WTC11 (cell line): ENCODE data around the gene ANKRD66. TPM values are rescaled to one million over a fixed set of nuclear protein-coding genes. Genes with fewer than 3 reads are reported as not detected.

Experiments
- ATAC-seq: fragments of 200-7000 bp; cut with Tn5 transposase; 2 replicates; pipeline ENCODE4 v1.10.0; 2021; ENCODE audit warnings: mild to moderate bottlenecking, moderate library complexity
- CTCF ChIA-PET: fragments of 300-600 bp; sonication (Branson Sonifier 250); formaldehyde crosslinking; loops from one replicate; lab custom pipeline; 2021; ENCODE audit warnings: antibody characterized with exemption; lab: Charles Lee
- POLR2A ChIA-PET: fragments of 350-600 bp; sonication (Branson Sonifier 250); formaldehyde crosslinking; loops from one replicate; lab custom pipeline; 2021; ENCODE audit warnings: antibody characterized with exemption; lab: Charles Lee
- DNase-seq: peaks from one replicate; pipeline ENCODE4 v3.0.0; 2021; ENCODE audit warnings: low spot score
- H3K27ac Mint-ChIP-seq: 2 replicates; pipeline ENCODE4 v1.8.0; 2021; ENCODE audit warnings: mixed read lengths
- H3K27me3 Mint-ChIP-seq: 2 replicates; pipeline ENCODE4 v1.8.0; 2021; ENCODE audit warnings: low read depth, mild to moderate bottlenecking, moderate library complexity, mixed read lengths
- H3K36me3 Mint-ChIP-seq: 2 replicates; pipeline ENCODE4 v1.8.0; 2021; ENCODE audit warnings: mixed read lengths
- H3K4me1 Mint-ChIP-seq: 2 replicates; pipeline ENCODE4 v1.8.0; 2022; ENCODE audit warnings: mixed read lengths
- H3K4me3 Mint-ChIP-seq: 2 replicates; pipeline ENCODE4 v1.8.0; 2021; ENCODE audit warnings: mild to moderate bottlenecking, moderate library complexity, mixed read lengths
- H3K9me3 Mint-ChIP-seq: 2 replicates; pipeline ENCODE4 v1.8.0; 2021; ENCODE audit warnings: mixed read lengths
- ELF4 ChIP-seq: sonication (generic); formaldehyde crosslinking; IDR thresholded peaks from 2 replicates; pipeline ENCODE4 v1.8.1; 2022; ENCODE audit warnings: low read depth, mild to moderate bottlenecking, moderate library complexity, missing genetic modification reagents
- ERG ChIP-seq: fragments of 250-450 bp; sonication (Bioruptor Pico); IDR thresholded peaks from 2 replicates; pipeline ENCODE4 v1.8.0; 2021; ENCODE audit warnings: mild to moderate bottlenecking
- IRF2 ChIP-seq: sonication (generic); formaldehyde crosslinking; IDR thresholded peaks from 2 replicates; pipeline ENCODE4 v1.8.0; 2022; ENCODE audit warnings: low read depth, missing genetic modification reagents, borderline replicate concordance
- MAX ChIP-seq: sonication (generic); formaldehyde crosslinking; IDR thresholded peaks from 2 replicates; pipeline ENCODE4 v1.8.0; 2022; ENCODE audit warnings: mild to moderate bottlenecking, missing genetic modification reagents
- MXD4 ChIP-seq: fragments of 250-450 bp; sonication (Bioruptor Pico); IDR thresholded peaks from 2 replicates; pipeline ENCODE4 v1.8.0; 2021; ENCODE audit warnings: mild to moderate bottlenecking, moderate library complexity, borderline replicate concordance
- NFE2L1 ChIP-seq: sonication (generic); formaldehyde crosslinking; IDR thresholded peaks from 2 replicates; pipeline ENCODE4 v1.8.1; 2023; ENCODE audit warnings: missing genetic modification reagents
- SOX15 ChIP-seq: fragments of 250-450 bp; sonication (Bioruptor Pico); IDR thresholded peaks from 2 replicates; pipeline ENCODE4 v1.9.0; 2021; ENCODE audit warnings: mild to moderate bottlenecking
- TP53 ChIP-seq: sonication (generic); formaldehyde crosslinking; IDR thresholded peaks from 2 replicates; pipeline ENCODE4 v1.8.1; 2023; ENCODE audit warnings: mild to moderate bottlenecking, missing genetic modification reagents
- ZBTB21 ChIP-seq: sonication (generic); formaldehyde crosslinking; IDR thresholded peaks from 2 replicates; pipeline ENCODE4 v1.8.1; 2023; ENCODE audit warnings: mild to moderate bottlenecking, missing genetic modification reagents, borderline replicate concordance
- ZBTB43 ChIP-seq: sonication (generic); formaldehyde crosslinking; IDR thresholded peaks from 2 replicates; pipeline ENCODE4 v1.8.1; 2023; ENCODE audit warnings: mild to moderate bottlenecking, missing genetic modification reagents
- ZNF396 ChIP-seq: fragments of 250-450 bp; sonication (Bioruptor Pico); IDR thresholded peaks from 2 replicates; pipeline ENCODE4 v1.8.0; 2021; ENCODE audit warnings: mild to moderate bottlenecking, moderate library complexity, borderline replicate concordance
- ZNF425 ChIP-seq: fragments of 250-450 bp; sonication (Bioruptor Pico); conservative IDR thresholded peaks from 2 replicates; pipeline ENCODE4 v1.9.0; 2021; ENCODE audit warnings: mild to moderate bottlenecking
- total RNA-seq: library from RNA; stranded (reverse); gene quantifications from 3 replicates; pipeline ENCODE4 v1.2.3, GENCODE V29; 2021
- TF ChIP-seq, protein P1 (sequence below): sonication (generic); formaldehyde crosslinking; IDR thresholded peaks from 2 replicates; pipeline ENCODE4 v1.8.1; 2023; ENCODE audit warnings: mild to moderate bottlenecking, missing genetic modification reagents, moderate library complexity
- TF ChIP-seq, protein P2 (sequence below): sonication (generic); formaldehyde crosslinking; IDR thresholded peaks from 2 replicates; pipeline ENCODE4 v1.8.1; 2022; ENCODE audit warnings: missing genetic modification reagents, borderline replicate concordance
- TF ChIP-seq, protein P3 (sequence below): sonication (generic); formaldehyde crosslinking; IDR thresholded peaks from 2 replicates; pipeline ENCODE4 v1.8.1; 2023; ENCODE audit warnings: mild to moderate bottlenecking, missing genetic modification reagents, moderate library complexity

ANKRD66 gene
- total RNA-seq, 1 experiment from 2014 or later = not detected

DNA sequence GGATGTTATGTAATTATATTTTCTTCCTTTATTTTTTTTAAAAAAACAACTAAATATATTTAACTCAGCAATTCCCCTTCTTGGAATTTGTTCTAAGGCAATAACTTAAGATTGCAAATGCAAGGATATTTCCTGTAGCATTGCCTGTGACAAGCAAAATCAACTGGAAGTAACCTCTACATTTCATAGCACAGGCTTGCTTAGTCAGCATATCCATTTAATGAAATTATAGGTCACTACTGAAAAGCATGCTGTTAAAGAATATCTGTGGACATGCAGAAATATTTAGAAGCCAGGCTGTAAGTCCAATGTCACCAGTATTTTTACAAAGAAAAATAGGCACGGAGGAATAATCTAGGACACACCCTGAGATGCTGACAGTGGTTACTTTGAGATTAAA lies 37.8 kb downstream of the ANKRD66 start (continued):
- no peak for TF ChIP-seq ERG
- TF ChIP-seq, protein P1, sequence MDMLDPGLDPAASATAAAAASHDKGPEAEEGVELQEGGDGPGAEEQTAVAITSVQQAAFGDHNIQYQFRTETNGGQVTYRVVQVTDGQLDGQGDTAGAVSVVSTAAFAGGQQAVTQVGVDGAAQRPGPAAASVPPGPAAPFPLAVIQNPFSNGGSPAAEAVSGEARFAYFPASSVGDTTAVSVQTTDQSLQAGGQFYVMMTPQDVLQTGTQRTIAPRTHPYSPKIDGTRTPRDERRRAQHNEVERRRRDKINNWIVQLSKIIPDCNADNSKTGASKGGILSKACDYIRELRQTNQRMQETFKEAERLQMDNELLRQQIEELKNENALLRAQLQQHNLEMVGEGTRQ (CRISPR knock-in tag) = no peak
- TF ChIP-seq ZBTB43 (CRISPR knock-in tag) = no peak
- TF ChIP-seq ZNF425 (CRISPR knock-in tag) = no peak

DNA sequence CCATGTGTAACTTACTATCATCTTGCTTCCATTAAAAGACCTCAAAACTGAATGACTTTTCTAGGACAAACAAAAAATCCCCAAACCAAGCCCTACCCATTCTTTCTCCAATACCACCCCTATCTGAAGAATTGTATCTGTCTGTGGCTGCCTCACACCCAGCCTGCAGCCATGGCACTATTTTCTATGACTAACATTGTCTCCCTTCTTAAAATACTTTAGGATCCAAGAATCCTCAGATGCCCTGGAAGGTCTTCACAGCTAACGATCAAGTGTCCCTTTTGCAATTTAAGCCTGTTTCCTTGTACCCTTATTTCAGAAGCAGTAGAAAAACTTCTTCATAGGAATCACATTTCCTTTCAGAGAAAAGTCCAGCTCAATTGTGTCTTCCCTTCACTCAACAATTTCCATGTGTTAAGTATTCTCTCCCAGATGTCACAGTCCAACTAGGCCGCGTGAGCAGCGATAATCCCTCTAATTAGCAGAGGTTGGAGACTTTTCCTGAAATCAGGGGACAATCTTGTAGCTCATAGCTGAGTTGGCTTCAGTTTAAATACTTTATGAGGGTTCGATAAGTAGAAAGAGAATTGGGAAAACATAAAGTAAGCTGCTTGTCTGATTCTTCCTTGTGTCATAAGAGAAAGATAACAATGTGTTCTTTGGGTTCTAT lies 41.3 kb downstream of the ANKRD66 start:
- H3K9me3 Mint-ChIP-seq = no peaks in the 10 kb centered on the region
- DNase-seq = no peak
- H3K4me3 Mint-ChIP-seq = no peak overlapping the region
- no peaks in the 10 kb centered on the region for H3K36me3 Mint-ChIP-seq
- CTCF ChIA-PET = no interaction called here
- H3K27me3 Mint-ChIP-seq = no peaks in the 10 kb centered on the region
- no peaks in the 10 kb centered on the region for H3K4me1 Mint-ChIP-seq
- POLR2A ChIA-PET = no interaction called here
- TF ChIP-seq NFE2L1 (no peak), ZNF425 (CRISPR knock-in tag) (no peak)
- TF ChIP-seq, protein P2, sequence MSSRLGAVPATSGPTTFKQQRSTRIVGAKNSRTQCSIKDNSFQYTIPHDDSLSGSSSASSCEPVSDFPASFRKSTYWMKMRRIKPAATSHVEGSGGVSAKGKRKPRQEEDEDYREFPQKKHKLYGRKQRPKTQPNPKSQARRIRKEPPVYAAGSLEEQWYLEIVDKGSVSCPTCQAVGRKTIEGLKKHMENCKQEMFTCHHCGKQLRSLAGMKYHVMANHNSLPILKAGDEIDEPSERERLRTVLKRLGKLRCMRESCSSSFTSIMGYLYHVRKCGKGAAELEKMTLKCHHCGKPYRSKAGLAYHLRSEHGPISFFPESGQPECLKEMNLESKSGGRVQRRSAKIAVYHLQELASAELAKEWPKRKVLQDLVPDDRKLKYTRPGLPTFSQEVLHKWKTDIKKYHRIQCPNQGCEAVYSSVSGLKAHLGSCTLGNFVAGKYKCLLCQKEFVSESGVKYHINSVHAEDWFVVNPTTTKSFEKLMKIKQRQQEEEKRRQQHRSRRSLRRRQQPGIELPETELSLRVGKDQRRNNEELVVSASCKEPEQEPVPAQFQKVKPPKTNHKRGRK (CRISPR knock-in tag) = no peak
- no peak overlapping the region for H3K27ac Mint-ChIP-seq
- no peak for ATAC-seq

DNA sequence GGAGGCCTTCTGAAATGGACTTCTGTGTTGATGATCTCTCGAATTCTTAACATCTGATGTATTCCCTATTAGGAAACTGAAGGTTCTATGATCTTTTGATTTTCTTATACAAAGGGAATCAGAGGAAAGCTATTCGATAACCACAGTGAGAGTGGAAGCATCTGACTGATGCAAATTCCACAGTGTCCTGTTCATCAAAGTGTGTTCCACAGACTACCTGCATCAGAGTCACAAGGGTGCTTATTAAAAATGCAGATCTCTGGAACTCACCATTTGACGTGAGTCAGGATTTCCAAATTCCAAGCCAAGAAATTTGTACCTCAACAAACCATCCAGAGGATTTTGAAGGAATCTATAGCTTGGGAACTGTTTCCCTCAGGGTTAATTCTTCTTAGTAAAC lies 42.1 kb downstream of the ANKRD66 start:
- H3K36me3 Mint-ChIP-seq = no peaks in the 10 kb centered on the region
- ChIA-PET CTCF (no interaction called here), POLR2A (no interaction called here)
- no peaks in the 10 kb centered on the region for H3K4me1 Mint-ChIP-seq
- H3K9me3 Mint-ChIP-seq = no peaks in the 10 kb centered on the region
- DNase-seq (no peak), ATAC-seq (no peak)
- no peak for TF ChIP-seq ZBTB21 (CRISPR knock-in tag)
- no peak for TF ChIP-seq SOX15 (CRISPR knock-in tag)
- TF ChIP-seq, protein P3, sequence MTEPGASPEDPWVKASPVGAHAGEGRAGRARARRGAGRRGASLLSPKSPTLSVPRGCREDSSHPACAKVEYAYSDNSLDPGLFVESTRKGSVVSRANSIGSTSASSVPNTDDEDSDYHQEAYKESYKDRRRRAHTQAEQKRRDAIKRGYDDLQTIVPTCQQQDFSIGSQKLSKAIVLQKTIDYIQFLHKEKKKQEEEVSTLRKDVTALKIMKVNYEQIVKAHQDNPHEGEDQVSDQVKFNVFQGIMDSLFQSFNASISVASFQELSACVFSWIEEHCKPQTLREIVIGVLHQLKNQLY (CRISPR knock-in tag) = no peak
- no peak for TF ChIP-seq ERG
- no peak for TF ChIP-seq IRF2
- TF ChIP-seq MAX (CRISPR knock-in tag) = no peak
- TF ChIP-seq ELF4 = no peak
- no peak for TF ChIP-seq MXD4 (CRISPR knock-in tag)
- no peak for TF ChIP-seq ZNF425 (CRISPR knock-in tag)
- TF ChIP-seq ZNF396 (CRISPR knock-in tag) = no peak
- no peak for TF ChIP-seq TP53 (CRISPR knock-in tag)
- no peaks in the 10 kb centered on the region for H3K27me3 Mint-ChIP-seq
- no peak overlapping the region for H3K4me3 Mint-ChIP-seq
- no peak overlapping the region for H3K27ac Mint-ChIP-seq
